ENCODE results near the gene ZNF317. TPM values are rescaled to one million over a fixed set of nuclear protein-coding genes. Genes with fewer than 3 reads are reported as not detected.

Gene ZNF317
- total and polyA plus RNA-seq, 2 of the 4 experiments (the other 2 are of a cell fraction): 13.0 to 17.6 TPM

- Histone ChIP-seq H3K56ac (ENCODE audit: extremely low read depth, insufficient read depth, low read length) (no peak overlapping the region), H4K8ac (ENCODE audit: low read depth in 2 of 2, low read length in 2 of 2) (no peak overlapping the region), H3K9me3 (ENCODE audit: control insufficient read depth, insufficient read depth, low read length) (peaks cover 7% of the 10 kb centered on the region), H3K23ac (ENCODE audit: low read depth, low read length) (no peak overlapping the region), H3K27me3 (ENCODE audit: control insufficient read depth, insufficient read depth, low read length) (no peaks in the 10 kb centered on the region), H3K36me3 (ENCODE audit: control insufficient read depth, insufficient read depth, low read length) (peaks cover 5% of the 10 kb centered on the region), H3K79me1 (ENCODE audit: low read depth in 1 of 2, low read length in 2 of 2) (no peaks in the 10 kb centered on the region), H3K4me3 (ENCODE audit: insufficient read depth, low read depth, low read length) (no peak overlapping the region), H2BK15ac (ENCODE audit: low read depth, low read length) (no peak overlapping the region), H3K18ac (ENCODE audit: low read depth, low read length) (no peak overlapping the region), H3K14ac (replicated peaks; ENCODE audit: low read depth, low read length) (no peak overlapping the region), H3K4me1 (ENCODE audit: control insufficient read depth, insufficient read depth, low read length) (no peaks in the 10 kb centered on the region), H3K9me1 (ENCODE audit: insufficient read depth, low read length) (no peaks in the 10 kb centered on the region), H2AFZ (replicated peaks; ENCODE audit: low read length, poor library complexity) (no peak overlapping the region), H3K4ac (ENCODE audit: low read depth, low read length) (no peak overlapping the region), H2BK120ac (ENCODE audit: low read depth, low read length) (no peak overlapping the region), H2AK5ac (ENCODE audit: low read depth, low read length) (no peak overlapping the region), H4K91ac (ENCODE audit: insufficient read depth, low read depth, low read length) (no peak overlapping the region), H2BK20ac (ENCODE audit: low read depth, low read length) (no peak overlapping the region), H4K20me1 (ENCODE audit: insufficient read depth, low read length) (no peaks in the 10 kb centered on the region), H4K5ac (ENCODE audit: low read depth, low read length) (no peak overlapping the region), H2AK9ac (replicated peaks; ENCODE audit: low read depth, low read length, poor library complexity) (no peak overlapping the region), H3K27ac (ENCODE audit: insufficient read depth, low read length) (no peak overlapping the region), H3K9ac (ENCODE audit: low read depth, low read length) (no peak overlapping the region), H2BK5ac (ENCODE audit: low read depth, low read length, poor library complexity, severe bottlenecking) (no peak overlapping the region), H3K4me2 (ENCODE audit: low read depth, low read length) (no peak overlapping the region)
- TF ChIP-seq CTCF (conservative IDR thresholded peaks at IDR 0.05; ENCODE audit: low read depth, low read length) (no peak), RFX5 (IDR thresholded peaks at IDR 0.05; ENCODE audit: low read depth, low read length) (no peak), MAZ (IDR thresholded peaks at IDR 0.05; ENCODE audit: borderline replicate concordance, low read depth, low read length) (no peak)
- in situ Hi-C loops (cut with MboI; ENCODE audit: low sequenced_read_pairs) (no loop called here), dilution Hi-C loops (cut with HindIII; ENCODE audit: low sequenced_read_pairs, unreplicated experiment) (no loop called here), intact Hi-C loops (cut with micrococcal nuclease) (no loop called here)
- CTCF ChIA-PET: no interaction called here
- WGBS, 2 experiments (ENCODE audit: extremely low coverage in 2 of 2, insufficient read length in 1 of 2): 78% methylated on average over 4 of the region's 6 CpGs; no CpG with 5 or more reads in 1 of the 2 experiments
- POLR2A ChIA-PET (ENCODE audit: unreplicated experiment): no interaction called here
- DNase-seq (no peak), ATAC-seq (ENCODE audit: low read depth) (no peak)
- no TSS peak for BruUV-seq (replicated peaks)
Observed at GRCh38 chr19:9171393-9171991, 31.3 kb downstream of the ZNF317 start.
